GM15510 (cell line): Measurements from ENCODE around the gene C19orf47.

Experiments used
- POLR2A ChIP-seq: IDR thresholded peaks from 3 replicates; pipeline ENCODE4 v1.6.1; 2011; ENCODE audit warnings: borderline replicate concordance; ENCODE audit not compliant: insufficient read length; ENCODE audit errors: extremely low read depth

Gene C19orf47, protein sequence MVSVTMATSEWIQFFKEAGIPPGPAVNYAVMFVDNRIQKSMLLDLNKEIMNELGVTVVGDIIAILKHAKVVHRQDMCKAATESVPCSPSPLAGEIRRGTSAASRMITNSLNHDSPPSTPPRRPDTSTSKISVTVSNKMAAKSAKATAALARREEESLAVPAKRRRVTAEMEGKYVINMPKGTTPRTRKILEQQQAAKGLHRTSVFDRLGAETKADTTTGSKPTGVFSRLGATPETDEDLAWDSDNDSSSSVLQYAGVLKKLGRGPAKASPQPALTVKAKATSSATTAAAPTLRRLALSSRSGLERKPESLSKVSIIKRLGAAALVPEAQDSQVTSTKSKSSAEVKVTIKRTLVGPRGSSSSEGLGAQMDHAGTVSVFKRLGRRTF

DNA sequence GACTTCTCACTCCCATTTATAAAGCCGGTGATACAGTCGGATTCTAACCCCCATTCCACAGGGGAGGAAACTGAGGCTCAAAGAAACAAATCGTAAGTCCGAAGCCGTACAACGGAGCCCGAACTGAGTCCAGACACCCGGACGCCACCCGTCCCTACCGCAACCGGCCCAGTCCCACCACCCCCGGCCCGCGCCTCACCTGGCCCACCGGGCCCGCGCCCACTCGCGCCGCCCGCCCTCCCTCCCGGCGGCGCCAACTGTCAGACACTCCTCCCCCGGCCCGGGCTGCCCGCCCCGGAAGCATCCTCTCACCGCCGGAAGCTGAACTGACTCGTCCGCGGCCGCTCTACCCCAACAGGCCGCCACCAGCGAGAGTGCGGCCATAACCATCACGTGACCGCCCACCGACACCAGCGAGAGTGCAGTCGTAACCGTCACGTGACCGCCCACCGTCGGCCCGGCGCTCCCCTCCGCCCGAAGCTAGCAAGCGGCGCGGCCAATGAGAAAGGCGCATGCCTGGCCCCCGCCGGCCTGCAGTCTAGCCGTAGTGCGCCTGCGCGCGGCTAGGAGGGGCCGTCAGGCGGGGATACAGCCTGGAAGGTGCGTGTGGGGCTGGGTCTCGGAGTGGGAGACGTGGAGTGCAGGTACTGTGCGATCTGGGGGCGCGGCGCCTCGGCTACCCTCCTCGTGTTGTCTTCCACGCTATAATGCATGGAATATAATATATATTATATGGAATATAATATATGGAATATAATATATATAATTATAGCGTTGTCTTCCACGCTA is at the start of gene C19orf47, which contains the start of gene PLD3:
Gene C19orf47, minus strand, starts transcription at position 273 of the 789 bp plus-strand sequence. CDS start 6,540 bp downstream, outside the sequence.
Gene PLD3, plus strand, starts transcription at position 571 of the 789 bp plus-strand sequence. CDS start 17,789 bp downstream, outside the sequence.
- TF ChIP-seq POLR2A, result peak; percentile 95

DNA sequence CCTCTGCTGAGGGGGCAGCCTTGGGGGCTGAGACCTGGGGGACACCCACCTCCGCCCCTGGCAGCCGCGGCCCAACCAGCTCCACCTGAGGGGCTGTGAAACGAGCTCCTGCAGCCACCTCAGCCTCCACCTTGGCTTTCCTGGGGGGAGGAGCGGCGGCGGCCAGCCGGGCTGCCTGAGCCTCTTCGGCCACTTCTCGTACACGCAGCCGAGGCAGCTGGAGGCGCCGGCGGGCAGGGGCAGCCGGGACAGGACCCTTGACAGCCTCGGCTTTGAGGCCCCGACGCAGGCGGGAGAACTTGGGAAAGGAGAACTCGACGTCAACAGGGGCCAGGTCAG is 49.3 kb upstream of the C19orf47 start:
- TF ChIP-seq POLR2A, result no peak

DNA sequence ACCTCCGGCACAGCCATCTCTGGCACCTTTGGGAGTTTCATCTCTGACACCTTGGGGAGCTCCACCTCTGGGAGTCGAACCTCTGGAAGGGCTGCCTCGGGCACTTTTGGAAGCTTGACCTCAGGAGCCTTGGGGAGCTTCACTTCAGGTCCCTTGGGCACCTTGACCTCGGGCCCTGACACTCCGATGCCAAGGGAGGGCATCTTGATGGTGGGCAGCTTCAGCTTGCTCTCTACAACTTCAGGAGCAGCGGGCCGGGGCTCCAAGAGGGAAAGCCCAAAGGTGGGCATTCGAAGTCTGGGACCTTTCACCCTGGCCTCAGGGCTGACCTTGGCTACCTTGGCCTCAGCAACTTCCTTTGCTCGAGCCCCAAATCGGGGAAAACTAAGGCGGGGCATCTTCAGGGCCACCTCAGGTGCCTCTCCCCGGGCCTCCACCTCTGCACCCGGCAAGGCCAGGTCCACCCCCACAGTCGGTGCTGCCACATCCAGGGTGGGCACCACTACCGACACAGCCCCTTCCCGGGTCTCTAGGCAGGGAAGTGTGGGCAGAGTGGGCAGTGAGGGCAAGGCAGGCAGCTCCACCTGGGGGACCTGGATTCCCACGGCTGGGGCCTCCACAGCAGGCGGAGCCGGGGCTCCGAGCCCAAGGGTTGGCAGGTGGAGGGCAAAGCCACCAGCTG is 48.8 kb upstream of the C19orf47 start:
- TF ChIP-seq POLR2A, result no peak

DNA sequence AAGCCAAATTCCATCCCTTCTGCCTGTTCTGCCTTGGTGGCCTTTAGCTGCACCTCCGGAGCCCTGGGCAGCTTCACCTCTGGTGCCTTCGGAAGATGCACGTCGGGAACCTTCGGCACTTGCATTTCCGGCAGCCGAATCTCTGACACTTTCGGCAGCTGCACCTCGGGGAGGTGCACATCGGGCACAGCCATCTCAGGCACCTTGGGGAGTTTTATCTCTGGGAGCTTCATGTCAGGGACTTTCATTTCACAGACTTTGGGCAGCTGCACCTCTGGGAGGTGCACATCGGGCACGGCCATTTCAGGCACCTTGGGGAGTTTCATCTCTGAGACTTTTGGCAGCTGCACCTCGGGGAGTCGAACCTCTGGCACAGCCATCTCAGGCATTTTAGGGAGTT is 47.8 kb upstream of the C19orf47 start:
- no peak for TF ChIP-seq POLR2A

DNA sequence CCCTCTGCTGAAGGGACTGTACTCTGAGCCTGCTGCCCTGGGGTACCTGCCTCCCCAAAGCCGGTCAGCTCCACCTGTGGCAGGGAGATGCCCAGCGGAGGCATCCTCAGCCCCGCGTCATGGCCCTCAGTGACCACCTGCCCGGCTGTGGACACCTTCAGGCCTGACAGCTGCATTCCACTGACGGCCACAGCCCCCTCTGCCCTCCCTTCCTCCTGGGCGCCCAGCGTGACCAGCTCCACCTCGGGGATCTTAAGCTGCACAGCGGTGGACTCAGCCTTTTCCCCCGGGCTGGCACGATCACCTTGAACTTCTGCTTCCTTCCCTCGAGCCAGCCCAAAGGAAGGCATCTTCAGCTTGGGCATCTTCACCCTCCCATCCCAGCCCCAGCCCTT is 46.6 kb upstream of the C19orf47 start:
- TF ChIP-seq POLR2A, result no peak

DNA sequence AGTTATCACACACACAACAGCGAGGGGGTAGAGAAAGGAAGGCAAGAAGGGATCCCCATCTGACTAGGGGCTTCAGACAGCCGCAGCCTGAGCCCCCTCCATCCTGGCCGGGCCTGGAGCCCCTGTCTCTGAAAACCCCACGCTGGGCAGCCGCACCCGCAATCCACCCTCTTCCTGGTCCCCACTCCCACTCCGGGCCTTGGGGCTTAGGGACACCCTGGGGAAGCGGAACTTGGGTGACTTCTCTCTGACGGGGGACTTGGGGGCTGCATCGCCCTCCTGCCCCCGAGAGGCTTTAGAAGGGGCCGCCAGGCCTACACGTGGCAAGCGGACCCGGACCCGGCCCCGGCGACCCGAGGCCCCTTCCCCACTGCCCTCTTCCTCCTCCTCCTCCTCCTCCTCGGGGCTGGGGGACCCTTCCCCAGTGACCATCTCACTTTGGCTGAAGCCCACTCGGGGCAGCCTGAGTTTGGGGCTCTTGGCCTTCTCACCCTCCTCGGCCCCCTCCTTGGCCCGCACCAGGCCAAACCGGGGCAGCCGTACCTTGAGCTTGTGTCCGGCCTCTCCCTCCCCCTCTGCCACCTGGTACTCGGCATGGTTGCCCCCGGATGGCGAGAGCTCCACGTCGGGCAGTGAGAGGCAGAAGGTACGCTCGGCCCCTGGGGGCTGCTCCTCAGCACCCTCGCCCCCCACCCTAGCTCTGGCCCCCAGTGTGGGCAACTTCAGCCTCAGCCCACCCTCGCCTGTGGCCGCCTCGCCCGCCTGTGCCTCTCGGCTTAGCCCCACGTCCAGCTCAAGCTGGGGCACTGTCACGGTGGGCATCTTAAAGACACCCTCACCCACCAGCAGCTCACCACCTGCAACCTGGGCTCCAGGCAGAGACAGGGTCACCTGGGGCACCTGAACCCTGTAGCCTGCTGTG is 46.0 kb upstream of the C19orf47 start:
- TF ChIP-seq POLR2A, result no peak

DNA sequence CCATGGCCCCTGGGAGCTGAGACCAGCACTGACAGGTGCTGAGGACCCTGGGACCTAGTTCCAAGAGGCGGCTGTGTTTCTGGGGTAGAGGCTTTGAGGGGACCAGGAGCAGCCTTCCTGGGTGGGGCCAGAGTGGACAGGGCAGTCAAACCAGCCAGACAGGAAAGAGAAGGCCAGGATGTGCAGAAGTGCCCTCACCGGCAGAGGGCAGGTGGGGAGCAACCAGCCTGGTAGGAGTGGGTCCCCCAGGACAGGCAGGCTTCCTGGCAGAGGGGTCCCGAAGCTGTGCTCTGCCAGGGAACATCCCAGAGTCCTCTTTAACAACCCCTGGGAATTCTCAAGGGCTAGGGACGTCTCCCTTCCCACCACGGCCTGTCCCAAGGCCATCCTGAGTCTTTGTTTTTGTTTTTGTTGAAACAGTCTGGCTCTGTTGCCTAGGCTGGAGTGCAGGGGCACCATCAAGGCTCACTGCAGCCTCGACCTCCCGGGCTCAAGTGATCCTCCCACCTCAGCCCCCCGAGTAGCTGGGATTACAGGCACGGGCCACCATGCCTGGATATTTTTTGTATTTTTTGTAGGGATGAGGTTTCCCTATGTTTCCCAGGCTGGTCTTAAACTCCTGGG is 44.8 kb upstream of the C19orf47 start:
- no peak for TF ChIP-seq POLR2A

DNA sequence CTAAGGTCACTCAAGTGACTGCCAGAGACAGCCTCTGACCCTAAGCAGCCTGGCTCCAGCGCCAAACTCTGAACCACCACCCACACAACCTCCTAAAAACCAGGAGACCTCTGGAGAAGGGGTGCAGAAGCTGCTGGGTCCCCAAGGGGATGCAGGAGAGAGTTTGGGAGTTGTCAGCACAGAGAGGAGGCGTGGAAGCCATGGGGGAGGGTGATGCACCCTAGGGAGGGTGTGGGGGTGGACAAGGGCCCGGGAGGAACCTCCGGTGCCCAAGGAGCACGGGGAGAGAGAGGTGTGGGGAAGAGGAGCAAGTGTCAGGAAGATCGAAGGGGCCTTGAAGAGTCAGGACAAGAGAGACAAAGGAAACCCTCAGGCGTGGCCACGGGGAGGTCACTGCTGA is 43.9 kb upstream of the C19orf47 start:
- no peak for TF ChIP-seq POLR2A

DNA sequence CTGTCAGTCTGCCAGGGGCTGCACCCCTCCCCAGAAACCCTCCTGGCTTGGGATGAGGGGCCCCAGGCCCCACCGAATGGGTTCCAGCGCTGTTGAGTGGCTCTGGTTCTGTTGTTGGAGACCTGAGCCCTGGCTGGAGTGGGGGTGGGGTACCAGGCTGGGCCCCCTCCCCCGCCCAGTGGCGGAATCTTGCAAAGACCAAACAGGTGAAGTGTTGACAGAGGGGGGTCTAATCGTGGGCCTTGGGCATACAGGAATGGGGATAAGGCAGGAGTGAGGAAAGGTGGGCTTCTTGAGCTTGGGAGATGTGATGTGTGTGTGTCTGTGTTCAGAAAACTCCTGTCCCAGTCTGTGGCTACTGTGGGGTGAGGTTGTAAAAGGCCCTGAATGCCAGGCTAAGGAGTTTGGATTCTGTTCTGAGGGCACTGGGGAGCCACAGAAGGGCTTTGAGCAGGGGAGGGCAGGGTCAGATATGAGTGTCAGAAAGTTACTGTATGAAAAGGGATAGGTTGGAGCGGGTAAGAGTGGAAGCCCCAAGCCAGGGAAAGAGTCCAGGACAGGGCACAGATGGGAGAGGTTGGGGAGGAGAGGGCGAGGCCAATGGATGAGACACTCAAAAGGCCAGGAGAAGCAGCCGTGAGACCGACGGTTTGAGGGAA is 42.0 kb upstream of the C19orf47 start, which contains the start of gene HIPK4:
Gene HIPK4, minus strand, starts transcription at position 98 of the 659 bp plus-strand sequence. CDS start 279 bp downstream, outside the sequence.
- no peak for TF ChIP-seq POLR2A

DNA sequence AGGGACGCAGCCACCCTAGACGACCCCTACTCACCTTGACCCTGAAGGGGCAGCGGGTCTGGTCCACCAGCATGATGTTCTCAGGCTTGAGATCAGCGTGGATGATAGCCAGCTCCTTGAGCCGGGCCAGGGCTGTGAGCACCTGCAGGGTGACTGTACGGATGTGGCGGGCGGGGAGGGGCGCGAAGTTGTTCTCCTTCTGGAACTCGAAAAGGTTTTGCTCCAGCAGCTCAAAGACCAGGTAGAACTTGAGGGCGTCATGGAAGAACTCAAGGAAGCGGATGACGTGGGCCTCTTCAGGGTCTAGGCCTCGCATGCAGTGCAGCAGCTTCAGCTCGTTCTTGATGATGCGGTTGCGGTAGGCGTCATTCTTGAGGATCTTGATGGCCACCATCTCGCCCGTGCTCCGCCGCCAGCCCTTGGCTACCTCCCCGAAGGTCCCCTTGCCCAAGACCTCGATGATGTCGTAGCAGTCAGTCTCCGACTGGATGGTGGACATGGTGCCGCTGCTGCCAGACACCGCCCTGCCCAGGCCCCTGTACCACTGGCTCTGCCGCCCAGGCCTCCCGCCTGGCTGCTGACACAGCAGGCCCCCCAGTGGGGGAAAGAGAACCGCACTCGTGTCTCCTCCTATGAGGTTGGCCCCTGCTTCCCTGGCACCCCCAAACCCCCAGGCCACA is 41.3 kb upstream of the C19orf47 start:
- no peak for TF ChIP-seq POLR2A

DNA sequence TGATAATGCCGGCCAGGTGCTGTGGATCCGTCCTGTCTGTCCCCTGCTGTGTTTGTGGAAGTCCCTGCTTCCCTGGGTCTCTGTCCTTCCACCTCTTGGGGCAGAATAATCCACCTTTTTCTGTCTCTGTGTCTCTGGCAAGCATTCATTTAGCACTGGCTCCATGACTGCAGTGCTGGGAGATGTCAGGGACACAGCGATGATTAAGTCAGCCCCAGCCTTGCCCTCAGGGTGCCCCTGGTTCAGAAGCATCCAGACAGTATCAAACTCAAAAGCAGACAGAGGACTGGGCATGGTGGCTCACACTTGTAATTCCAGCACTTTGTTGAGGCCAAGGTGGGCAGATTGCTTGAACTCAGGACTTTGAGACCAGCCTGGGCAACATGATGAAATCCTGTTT is 40.3 kb upstream of the C19orf47 start:
- TF ChIP-seq POLR2A, result no peak

DNA sequence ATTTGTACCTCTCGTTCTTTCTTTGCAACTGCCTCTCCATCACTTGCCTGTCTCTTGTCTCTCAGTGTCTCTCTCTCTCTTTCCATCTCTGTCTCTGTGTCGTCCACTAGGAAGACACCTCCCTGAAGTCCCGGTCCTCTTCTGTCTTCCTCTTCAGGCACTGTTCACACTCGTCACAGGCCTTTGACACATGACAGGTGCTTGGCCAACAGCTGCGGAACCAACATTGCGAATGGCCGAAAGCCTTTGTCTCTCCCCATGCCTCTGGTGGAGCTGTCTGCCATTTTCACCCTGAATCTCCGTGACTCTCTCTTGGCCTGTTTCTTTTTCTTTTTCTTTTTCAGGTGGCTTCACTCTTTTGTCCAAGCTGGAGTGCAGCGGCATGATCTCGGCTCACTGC is 39.0 kb upstream of the C19orf47 start:
- TF ChIP-seq POLR2A, result no peak

DNA sequence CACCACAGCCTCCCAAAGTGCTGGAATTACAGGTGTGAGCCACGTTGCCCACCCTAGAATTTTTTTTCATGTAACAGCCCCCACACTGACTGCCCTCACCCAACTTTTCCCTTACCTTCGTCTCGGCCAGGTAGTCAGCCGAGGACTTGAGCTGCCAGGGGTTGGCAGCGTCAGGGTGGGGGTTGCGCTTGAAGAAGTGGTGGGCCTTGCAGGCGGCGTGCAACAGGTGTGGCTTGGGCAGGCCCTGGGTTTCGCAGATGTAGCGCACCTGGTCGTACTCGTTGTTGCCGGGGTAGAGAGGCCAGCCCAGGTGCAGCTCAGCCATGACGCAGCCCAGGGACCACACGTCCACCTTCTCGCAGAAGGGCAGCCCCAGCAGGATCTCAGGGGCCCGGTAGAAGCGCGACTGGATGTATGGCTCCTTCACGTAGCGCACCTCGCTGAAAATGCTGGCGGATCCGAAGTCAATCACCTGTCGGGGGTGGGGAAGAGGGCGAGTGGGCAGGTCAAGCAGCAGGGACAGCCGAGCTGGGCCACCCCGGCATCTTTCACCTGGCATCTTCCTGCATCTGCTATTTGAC is 35.6 kb upstream of the C19orf47 start:
- TF ChIP-seq POLR2A, result no peak

DNA sequence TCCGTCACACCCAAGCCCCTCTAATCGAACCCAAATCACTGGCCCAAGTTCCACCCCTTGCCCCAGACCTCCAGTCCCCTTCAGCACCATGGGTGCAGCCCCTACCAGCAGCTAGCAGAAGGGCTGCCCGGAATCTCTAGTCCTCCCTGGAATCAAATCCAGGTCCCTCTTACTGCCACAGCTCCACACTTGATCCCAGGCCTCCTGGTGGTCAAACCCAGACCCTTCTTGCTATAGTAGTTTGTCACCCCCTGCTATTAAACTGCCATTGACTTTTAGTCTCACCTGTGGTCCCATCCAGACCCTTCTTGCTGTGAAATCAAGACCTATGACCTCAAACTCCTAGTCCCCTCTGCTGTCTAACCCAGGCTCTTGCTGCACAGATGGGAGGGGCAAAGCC is 33.1 kb upstream of the C19orf47 start:
- TF ChIP-seq POLR2A, result no peak
